IMR-90 (cell line): ENCODE results near the gene CLEC20A.

Experiments
- CTCF ChIP-seq: conservative IDR thresholded peaks from 2 replicates; pipeline ENCODE4 v1.5.1; 2012; ENCODE audit warnings: mild to moderate bottlenecking, low read depth, low read length, improper control_type of control experiment
- MAFK ChIP-seq: IDR thresholded peaks from 2 replicates; pipeline ENCODE4 v1.6.1; 2012; ENCODE audit warnings: low read depth, low read length, improper control_type of control experiment
- POLR2A ChIP-seq: IDR thresholded peaks from 2 replicates; pipeline ENCODE4 v1.6.1; 2012; ENCODE audit warnings: mild to moderate bottlenecking, low read depth, low read length
- RAD21 ChIP-seq: IDR thresholded peaks from 2 replicates; pipeline ENCODE4 v1.6.1; 2012; ENCODE audit warnings: low read length, improper control_type of control experiment

GRCh38 chr1:178456472-178456871 is 40.3 kb downstream of the CLEC20A start:
- TF ChIP-seq POLR2A (no peak), CTCF (no peak), RAD21 (no peak), MAFK (no peak)
